Islet of Langerhans (tissue), 1 donor: ENCODE measurements around the gene DPP6.
"Not testable (repeated sequence)": the region's sequence is repeated elsewhere in the genome, so short reads cannot be mapped to it uniquely, and the experiment has no call there.

Experiments
- FAIRE-seq: peaks from one replicate; lab custom pipeline; 2011; peaks lifted over from hg19 to GRCh38; lab: Jason Lieb, UNC

DPP6 gene

DNA sequence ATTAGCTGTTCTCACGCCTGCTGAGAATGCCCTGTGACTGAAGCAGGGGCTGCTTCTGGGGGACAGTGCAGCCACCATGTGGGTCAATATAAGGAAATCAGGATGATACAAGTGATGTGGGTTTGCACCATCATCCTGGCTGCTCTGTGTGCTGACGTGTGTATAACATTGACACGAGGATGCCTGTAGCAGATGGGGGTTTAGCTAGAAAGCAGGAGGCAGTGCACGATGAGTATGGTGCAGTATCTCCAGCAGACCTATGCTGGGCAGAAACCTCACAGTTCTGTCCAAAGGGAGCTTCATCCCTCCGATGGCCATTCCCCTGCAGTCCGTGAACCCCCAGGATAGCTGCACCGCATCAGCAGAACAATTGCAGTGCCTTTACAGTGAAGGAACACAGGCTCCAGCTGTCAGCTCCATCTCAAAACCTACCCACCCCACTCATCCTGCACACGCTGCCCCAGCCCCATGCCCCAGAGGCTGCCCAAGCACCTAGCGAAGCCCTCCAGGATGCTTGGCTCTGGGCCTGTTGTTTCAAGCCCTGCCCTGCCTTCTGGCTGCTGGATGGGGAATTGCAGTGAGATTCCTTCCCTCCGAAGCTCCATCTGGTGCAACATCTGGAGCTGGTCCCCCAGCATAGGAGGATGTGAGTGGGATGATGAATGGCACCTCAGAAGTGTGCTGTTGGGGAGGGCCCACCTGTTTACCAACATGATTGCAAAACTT, 96.8 kb downstream of the DPP6 start:
- FAIRE-seq: not testable (repeated sequence)

DNA sequence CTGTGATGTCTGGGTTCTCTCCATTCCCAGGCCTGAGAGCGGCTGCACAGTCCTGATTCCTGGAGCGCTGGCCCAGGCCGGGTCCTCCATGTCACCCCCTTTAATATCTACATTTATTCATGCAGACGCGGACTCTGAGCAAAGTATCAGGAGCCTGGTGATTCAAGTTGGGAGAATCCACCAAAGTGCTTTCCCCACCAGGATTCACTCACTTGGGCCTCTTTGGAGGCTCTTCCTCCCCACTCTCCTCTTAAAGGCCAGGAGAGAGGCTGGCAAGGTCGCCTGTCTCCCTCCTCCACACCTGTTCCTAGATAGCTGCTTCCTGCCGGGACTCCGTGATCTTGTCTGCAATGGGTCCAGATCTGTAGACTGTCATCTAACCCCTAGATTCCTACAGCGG, 98.5 kb downstream of the DPP6 start:
- FAIRE-seq: not testable (repeated sequence)

DNA sequence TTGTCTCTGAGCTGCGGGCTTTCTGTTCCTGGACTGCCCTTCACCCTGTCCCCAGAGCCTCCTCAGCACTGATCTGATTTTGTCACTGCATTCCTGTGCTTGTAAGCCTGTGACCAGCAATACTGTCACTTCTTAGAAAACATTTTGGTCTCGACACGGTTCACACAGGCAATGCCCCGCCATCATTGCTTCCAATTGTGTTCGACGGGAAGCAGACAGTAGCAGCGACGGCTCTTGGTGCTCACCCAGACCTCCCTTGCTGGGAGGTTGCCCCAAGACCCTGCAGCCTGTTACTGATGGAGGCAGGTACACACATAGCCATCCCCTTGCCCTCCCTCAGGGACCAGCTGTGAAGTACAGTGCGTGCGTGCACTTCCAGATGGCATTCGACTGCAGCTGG, 99.1 kb downstream of the DPP6 start:
- FAIRE-seq: not testable (repeated sequence)

DNA sequence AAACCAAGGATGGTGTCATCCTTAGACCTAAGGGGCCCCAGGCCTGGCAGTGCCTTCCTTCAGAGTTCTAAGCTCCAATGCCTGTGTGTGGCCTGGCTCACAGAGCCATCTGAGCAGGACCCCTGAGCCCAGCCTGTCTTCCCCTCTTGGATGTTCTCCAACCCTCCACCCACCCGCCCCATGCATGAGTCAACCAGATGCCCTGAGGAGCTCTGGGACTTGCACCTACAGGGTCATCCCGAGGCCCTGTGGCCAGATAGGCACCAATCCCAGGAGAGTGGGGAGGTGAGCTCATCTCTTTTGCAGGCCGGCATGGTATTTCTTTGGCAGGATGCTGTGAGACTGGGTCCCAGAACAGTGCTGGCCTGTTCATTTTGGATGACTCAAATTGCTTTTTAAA, 103.7 kb downstream of the DPP6 start:
- FAIRE-seq: not testable (repeated sequence)

DNA sequence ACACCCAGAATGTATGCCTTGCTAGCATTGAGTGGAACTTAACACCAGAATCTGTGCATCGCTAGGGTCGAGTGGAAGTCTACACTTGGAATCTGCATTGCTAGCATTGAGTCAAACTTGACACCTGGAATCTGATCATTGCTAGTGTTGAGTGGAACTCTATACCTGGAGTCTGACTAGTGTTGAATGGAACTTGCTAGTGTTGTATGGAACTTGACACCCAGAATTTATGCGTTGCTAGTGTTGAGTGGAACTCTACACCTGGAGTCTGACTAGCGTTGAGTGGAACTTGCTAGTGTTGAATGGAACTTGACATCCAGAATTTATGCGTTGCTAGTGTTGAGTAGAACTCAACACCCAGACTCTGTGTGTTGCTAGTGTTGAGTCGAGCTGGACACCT, 110.7 kb downstream of the DPP6 start:
- not testable (repeated sequence) for FAIRE-seq

DNA sequence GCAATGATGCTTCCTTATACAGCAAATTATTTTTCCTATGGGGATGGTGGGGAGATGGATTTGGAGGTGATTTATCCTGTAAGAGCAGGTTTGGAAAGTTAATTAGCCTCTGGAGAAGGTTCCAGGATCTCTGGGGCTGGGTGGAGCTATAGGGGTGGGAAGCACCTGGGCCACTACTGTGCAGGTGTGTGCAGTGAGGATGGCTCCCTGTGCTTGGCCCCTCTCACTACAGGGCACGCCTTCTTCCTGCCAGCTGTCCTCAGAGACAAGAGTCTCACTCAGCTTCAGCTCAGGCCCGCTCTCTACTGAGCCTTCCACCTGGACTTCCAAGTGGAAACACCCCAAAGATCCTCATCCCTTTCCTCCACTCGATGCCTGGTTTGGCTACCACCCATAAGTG, 111.4 kb downstream of the DPP6 start:
- not testable (repeated sequence) for FAIRE-seq

DNA sequence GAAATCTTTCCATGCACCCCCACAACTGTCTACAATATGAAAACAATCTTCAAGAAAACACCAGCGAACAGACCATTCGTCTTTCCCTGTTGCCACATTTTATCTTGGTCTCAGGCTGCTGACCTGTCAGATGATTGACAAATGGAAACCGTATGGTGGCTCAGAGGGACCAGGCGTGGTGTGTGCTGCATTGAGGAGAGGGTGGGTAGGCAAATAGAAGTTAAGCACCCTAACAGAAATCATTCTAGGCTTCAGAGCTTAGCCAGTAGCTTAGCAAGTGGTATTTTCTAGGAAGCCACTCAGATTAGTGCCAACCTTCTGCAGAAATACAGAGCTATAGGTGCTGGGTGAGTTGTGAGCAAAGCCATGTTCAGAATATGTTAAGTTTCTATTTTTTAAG, 114.9 kb downstream of the DPP6 start:
- FAIRE-seq: no peak

DNA sequence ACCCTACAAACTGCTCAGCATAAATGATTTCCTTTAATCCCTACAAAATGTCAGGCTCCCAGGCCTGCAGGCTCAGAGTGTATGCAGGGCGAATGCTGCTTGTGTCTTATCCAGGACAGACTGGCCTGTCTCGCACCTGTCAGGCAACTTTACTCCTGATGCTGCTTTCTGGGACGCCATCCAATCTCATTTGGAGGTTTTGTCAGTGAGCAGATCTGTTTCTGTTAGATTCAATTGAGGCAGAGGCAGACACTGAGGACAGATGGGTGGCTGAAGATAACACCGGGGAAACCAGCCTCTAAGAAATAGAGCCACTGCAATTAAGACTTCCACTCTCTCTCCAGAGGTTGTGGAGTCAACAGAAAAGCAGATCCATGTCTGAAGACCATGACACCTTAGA, 115.6 kb downstream of the DPP6 start:
- no peak for FAIRE-seq

DNA sequence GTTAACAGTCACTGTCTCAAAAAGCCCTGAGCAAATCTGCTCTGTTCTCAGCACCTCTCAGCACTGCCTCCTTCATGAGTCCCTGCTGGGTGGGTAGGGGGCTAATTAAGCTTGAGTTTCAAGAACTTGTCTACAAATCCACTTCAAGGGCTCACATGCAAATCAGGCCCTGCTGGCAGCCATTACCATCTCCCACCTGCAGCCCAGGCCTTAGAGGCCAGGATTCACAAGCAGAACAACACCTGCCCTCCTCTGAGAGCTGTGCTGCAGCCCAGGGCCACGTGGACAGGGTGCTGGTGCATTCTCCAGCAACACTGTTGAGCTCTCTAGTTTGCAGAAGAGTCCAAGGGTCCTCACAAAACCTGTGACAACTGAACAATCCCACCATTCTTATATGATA, 119.2 kb downstream of the DPP6 start:
- FAIRE-seq: no peak

DNA sequence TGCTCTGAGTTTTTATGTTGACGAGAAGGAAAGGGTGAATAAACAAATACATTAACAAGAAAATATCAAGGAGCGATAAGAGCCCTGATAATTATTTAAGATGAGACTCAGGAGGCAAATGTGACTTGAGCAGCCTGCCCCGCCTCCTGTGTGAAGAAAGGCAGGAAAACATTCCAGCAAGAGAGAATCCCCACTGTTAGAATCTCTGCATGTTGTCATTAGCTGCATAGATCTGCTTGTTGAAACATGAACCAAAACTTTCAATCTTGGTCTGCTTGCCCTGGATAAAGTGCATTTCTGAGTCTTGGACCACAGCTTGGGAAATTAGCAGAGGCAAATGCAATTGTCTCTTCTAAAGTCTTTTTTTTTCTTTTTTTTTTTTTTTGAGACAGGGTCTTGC, 120.0 kb downstream of the DPP6 start:
- no peak for FAIRE-seq

DNA sequence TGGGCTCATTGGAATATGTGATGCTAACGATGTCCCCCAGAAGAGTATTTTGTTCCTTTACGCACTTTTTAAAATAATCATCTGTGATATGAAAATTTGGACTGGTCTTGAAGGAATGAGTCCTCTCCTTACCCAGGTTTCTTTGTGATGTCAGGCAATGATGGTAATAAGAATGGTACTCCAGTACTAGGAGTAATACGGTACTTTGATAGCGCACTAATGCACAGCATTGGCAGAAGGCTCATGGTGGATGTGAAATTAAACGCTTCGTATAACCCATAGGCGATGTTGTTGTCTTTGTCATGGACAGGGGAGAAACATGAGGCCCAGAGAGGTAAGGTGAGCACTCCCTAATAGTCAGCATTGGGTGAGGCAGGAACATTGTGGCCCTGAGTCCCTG, 125.4 kb downstream of the DPP6 start:
- no peak for FAIRE-seq

DNA sequence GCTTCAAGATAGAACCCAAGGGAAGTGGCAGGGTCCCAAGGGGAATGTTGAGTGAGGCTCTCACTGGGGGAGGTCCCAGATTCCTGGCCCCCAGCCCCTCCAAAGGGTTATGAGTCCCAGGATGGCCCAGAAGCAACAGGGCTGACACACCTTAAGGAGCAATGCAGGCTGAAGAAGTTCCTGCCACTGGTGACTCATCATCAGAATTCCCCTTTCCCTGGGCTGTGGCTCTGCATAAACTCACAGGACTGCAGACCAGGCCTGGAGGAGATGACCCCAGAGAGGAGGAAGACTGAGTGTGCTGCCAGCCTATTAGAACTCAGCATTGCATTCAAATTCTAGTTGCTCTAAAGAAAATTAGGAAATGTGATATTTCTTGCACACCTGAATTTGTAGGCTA, 126.7 kb downstream of the DPP6 start:
- FAIRE-seq: no peak

DNA sequence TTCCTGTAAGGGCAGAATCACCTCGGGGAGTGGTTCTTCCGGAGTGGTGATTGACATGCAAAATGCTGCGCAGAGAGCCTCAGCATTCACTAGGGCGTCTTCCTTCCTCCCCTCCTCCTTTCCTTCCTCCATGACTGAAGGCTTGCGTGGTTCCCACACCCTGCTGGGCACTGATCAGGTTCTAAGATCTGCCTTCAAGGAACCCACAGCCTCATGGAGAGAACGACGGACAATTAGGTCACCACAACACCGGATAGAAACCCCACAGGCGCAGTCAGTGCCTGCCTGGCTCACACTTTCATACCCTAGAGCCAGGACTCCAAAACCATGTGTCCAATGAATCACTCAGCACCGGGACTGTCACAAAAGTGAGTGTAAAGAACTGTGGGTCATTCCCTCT, 131.3 kb downstream of the DPP6 start:
- FAIRE-seq: no peak

DNA sequence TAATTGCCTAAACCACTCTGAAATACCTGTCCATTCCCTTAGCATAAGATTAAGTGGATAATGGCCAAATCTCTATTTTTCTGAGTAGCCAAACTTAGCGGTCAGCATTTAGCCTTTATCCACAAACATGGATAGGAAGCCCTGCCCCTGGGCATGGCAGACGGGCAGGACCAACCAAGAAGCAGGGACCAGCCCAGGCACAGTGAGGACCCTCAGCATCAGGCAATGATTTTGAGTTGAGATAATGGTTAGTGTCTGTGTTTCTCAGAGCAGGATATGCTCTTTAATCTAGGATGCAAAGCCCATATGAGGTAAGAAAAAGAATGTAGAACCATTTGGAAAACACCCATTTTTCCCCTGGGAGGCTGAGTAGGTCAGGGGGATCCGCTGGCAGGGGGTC, 131.7 kb downstream of the DPP6 start:
- FAIRE-seq: no peak

DNA sequence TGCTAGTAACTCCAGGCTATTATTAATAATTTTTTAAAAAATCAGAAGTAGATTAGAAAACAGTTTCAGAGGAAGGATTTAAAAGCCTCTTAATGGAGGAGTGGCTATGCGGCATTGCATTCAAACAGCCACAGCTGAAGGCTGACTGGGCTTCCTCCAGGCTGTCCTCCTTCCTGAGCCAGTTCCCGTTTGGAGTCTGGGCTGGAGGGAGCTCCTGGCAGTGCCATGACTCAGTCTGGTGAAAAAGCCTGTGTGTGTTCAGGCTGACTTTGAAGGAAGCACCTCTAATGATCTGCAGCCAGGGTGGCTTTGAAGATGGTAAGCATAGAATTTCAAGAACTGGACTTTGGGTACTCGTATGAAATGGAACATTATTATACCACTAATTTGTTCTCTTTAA, 134.6 kb downstream of the DPP6 start:
- FAIRE-seq: no peak

DNA sequence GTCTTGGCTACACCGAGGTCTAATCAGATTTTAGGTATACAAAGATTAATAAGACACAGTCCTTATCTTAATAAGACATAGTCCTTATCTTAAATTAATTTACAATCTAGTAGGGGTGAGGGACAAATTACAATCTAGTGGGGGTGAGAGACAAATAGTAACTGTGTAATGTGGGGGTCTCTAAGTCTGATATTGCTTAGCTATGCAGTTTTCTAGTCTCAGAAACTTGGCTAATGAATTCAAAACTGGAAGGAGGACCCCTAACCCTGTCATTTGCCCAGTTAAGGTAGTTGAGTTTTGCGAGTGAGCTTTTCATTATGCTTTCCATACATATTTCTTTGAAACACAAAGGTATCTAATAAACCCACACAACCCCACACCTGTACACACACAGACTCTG, 136.1 kb downstream of the DPP6 start:
- FAIRE-seq: no peak

DNA sequence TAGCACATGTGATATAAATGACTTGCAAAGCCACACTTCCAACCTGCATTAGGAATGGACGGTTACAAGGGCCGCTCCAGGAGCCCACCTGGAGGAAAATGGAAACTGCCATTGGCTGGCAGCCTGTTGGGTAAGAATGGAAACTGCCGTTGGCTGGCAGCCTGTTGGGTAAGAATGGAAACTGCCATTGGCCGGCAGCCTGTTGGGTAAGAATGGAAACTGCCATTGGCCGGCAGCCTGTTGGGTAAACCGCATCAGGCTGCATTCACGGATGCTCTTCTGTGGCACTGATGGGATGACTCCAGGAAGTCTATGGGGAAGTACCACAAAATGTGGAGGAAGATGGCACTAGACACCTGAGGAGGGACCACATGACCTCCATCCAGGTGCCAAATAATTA, 143.1 kb downstream of the DPP6 start:
- FAIRE-seq: no peak

DNA sequence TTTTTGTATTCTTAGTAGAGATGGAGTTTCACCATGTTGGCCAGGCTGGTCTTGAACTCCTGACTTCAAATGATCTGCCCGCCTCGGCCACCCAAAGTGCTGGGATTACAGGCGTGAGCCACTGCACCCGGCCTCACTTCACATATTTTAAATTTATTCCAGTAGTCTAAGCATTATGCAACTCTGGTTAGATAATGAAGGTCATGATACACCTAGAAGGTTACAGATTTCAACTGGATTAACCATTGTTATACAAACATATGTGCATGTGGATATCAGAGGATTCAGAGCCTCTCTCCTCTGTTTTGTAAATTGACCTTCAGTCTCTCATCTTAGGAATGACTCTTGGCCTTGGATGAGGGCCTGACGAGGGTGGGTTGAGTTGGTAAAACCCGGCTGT, 146.3 kb downstream of the DPP6 start:
- FAIRE-seq: no peak

DNA sequence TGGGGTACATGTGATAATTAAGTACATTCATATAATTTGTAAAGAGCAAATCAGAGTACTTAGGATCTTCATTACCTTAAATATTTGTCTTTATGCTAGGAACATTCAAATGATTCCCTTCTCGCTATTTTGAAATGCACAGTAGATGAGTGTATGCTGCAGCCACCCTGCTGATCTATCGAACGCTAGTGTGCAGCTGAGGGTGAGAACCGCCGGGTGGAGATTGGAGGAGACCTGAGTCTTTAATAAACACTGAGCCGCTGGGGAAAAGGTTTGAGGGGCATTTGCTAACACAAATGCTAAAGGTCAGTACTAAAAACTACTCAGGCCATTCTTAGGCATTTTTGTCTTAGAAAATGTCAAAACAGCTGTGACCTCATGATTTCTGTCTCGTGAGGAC, 148.0 kb downstream of the DPP6 start:
- FAIRE-seq: no peak

DNA sequence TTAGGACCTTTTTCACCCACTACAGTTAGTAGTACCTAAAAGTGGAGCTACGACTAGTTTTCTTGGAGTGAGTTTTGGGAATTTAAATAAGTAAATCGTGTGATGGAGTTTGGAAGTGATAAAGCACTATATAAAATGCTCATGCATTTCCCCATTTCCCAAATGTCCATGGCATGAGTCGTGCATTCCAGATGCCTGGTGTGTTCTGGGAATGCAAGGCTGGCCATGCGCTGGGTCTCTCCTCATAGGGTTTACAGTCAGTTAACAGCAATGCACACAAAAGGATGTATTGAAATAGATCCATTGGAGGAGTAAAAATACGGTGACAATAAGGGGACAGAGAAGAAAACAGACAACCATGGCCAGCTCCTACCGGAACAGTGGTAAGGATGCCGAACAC, 149.8 kb downstream of the DPP6 start:
- FAIRE-seq: no peak

DNA sequence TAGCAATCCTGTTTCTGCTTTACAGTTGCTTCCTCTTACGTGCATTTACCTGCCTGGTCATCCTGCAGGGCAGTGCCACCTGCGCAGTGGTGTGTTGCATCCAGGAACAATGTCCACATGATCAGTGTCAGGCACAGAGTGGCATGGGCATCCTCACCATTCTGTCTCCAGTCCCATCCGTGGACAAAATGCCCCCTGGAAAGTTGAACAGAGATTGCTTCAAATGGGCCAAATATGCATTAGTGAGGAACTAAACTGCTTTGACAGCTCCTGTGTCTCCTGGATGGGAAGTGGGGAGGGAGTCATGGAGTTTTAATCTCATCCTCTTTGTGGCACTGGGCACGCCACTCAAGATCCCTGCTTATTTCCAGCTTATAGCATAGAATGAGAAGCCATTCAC, 151.8 kb downstream of the DPP6 start:
- no peak for FAIRE-seq

DNA sequence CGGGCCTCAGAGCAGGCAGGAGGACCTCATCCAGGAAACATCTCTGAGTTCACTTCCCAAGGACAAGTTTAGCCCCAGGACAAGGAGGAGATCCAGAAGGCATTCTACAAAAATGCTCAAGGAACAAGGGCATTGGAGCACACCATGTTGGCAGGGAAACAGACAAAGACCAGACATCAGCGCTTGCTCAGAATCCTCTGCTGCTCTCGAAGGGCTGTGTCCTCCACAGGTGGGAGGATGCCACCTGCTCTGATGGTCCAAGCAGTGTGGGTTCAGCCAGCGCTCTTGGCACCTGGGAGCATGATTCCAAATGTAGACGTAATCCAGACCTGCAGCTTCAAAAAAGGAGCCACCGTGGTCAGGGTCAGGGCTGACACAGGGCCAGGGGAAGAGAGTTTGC, 160.7 kb downstream of the DPP6 start:
- no peak for FAIRE-seq

DNA sequence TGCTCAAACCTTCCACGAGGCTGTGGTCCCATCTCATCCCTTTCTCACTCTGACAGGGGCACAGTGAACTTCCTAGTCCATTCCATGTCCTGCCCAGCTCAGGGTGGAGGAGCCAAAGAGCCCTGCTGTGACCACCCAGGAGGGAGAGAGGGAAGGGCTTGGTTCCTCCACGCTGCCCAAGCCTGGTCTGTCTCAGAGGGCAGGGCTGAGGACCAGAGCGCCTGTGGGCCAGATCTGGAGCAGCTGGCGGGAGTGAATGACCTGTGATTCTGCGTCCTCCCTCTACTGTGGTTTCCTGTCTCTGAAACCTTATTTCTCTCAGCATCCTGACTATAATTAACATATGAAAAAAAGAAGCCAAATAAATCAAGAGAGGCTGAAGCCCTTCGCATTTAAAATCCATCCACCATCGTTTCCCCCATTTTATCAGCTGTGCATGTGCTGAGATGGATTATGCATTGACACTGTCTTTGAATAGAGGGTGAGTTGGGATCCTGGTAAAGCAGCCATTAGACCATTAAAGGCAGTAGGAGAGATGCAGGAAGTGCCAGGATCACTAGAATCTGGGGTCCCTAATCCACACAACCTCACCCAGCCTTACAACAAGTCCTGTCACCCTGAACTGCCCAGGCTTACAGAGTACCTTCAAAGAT, 165.6 kb downstream of the DPP6 start:
- FAIRE-seq: no peak

DNA sequence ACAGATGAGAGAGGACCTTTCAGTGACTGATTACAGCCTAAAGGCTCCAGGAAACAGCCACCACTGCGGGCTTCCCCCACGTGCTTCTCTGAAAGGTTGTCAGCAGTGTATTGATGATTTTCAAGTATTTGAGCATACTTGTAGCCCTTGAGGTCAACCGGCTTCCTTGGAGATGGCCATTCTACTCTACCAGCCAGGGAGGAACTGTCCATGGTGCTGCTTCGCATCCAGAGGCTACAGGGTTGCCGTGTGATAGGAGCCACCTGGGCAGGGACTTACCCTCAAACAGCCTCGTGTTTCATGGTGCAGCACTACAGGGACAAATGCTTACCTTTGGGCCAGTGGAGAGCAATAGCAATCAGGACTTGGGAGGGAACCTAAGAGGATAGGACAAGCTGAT, 179.5 kb downstream of the DPP6 start:
- FAIRE-seq: no peak
